GM18861 (cell line): ENCODE measurements around the gene BEST1.
"Not testable (repeated sequence)": the region's sequence is repeated elsewhere in the genome, so short reads cannot be mapped to it uniquely, and the experiment has no call there.

Experiments
- ATAC-seq: cut with Tn5 transposase; IDR thresholded peaks from one replicate; pipeline ENCODE4 v1.9.1; 2021; ENCODE audit not compliant: unreplicated experiment

Gene BEST1

DNA sequence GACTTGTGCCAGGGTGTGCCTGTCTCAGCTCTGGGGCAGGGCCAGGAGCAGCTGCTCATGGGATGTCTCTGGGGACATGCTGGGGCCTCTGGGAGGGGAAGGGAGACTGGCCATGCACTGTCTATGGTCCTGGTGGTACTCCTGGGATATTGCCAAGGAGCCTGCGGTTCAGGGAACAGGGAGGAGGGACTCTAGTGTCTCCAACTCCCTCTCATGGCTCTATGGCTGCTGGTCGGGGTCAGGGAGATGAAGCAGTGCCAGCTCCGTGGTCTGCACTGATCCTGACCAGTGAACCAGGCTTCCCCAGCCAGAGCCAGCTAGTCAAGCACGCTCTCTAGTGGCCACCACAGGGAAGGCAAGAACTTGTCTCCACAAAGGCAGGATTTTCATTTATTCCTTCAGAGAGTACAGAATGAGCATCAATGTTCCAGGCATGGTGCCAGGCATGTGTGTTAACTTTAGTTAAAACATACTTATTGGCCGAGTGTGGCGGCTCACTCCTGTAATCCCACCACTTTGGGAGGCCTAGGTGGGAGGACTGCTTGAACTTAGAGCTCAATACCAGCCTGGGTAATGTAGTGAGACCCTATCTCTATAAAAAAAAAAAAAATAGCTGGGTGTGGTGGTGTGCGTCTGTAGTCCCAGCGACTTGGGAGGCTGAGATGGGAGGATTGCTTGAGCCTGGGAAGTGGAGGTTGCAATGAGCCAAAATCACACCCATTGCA is 2.5 kb upstream of the BEST1 start:
- ATAC-seq, result no peak

DNA sequence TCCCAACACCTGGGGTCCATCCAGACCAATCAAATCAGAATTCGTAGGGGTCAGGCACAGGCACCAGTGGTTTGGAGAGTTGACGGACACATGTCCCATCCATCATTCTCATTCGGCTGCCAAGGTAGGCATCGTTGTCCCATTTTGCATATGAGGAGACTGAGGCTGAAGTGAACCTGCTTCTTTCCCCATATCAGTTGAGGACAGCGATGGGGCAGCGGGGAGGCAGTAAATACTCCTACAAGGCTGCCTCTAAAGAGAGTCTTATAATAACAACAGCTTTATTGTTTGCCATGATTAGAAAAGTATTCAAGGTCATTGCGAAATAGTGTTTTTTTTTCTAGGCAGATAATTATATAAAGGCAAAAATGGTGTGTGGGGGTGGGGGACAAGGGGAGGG is 1.6 kb upstream of the BEST1 start:
- no peak for ATAC-seq

DNA sequence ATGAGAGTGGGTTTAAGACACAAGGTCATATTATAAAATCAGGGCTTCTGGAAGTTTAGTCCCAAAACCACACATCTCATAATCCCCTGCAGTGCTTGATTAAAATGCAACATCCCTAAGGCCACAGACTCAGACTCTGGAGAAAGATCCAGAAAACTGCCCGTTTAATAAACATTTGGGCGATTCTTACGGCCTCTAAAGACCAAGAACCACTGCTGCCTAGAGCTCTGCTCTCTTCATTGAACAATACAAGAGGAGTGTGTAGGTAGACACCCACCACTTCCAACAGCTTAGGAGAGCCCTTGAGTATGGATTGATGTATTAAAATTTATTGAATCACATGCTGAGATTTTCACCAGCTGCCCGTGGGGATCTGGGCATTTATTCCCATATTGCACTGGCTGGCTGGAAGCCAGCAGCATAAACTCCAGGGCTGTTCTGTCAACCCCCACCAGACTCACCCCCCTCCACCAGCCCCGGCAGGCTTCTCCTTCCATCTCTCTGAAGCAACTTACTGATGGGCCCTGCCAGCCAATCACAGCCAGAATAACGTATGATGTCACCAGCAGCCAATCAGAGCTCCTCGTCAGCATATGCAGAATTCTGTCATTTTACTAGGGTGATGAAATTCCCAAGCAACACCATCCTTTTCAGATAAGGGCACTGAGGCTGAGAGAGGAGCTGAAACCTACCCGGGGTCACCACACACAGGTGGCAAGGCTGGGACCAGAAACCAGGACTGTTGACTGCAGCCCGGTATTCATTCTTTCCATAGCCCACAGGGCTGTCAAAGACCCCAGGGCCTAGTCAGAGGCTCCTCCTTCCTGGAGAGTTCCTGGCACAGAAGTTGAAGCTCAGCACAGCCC is 749 bp upstream of the BEST1 start:
- no peak for ATAC-seq

DNA sequence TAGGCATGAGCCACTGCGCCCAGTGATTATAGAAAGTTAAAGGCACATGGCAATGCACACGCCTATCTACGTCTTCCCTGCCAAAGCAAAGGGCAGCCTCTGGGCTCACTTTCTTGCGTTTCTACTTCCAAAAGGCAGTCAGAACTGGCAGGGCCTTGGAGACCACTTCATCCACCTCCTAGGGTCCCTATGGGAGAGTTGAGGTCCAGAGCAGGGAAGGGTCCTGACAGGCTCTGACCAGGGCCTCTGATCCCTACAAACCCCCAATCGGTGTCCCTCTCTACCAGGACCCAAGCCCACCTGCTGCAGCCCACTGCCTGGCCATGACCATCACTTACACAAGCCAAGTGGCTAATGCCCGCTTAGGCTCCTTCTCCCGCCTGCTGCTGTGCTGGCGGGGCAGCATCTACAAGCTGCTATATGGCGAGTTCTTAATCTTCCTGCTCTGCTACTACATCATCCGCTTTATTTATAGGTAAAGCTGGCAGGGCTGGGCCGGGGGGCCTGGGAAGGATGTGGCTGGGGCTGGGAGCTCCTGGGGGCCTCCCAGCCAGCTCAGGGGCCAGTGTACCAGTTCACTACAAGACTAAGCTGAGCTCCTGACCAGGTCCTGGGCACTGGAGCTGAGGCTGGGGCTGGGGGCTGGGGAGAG is 1.5 kb downstream of the BEST1 start:
- no peak for ATAC-seq

DNA sequence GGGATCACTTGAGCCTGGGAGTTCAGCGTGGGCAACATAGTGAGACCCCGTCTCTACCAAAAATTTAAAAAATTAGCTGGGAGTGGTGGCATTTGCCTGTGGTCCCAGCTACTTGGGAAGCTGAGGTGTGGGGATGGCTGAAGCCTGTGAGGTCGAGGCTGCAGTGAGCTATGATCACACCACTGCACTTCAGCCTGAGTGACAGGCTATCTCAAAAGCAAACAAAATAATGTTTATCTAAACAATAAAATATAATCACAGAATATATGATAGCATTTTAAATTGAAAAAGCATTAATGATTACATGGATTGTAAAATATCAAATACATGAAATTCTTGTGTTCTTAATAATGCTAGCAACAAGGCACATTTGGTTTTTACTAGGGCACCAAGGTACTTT is 2.7 kb downstream of the BEST1 start:
- ATAC-seq, result no peak

DNA sequence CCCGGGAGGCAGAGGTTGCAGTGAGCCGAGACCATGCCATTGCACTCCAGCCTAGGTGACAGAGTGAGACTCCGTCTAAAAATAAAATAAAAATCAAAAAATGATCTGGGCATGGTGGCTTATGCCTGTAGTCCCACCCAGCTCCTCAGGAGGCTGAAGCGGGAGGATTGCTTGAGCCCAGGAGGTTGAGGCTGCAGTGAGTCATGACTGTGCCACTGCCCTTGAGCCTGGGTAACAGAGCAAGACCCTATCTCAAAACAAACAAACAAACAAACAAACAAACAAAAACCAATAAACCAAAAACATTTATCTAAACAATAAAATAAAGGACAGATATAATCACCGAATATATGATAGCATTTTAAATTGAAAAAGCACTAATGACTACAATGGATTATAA is 3.5 kb downstream of the BEST1 start:
- not testable (repeated sequence) for ATAC-seq

DNA sequence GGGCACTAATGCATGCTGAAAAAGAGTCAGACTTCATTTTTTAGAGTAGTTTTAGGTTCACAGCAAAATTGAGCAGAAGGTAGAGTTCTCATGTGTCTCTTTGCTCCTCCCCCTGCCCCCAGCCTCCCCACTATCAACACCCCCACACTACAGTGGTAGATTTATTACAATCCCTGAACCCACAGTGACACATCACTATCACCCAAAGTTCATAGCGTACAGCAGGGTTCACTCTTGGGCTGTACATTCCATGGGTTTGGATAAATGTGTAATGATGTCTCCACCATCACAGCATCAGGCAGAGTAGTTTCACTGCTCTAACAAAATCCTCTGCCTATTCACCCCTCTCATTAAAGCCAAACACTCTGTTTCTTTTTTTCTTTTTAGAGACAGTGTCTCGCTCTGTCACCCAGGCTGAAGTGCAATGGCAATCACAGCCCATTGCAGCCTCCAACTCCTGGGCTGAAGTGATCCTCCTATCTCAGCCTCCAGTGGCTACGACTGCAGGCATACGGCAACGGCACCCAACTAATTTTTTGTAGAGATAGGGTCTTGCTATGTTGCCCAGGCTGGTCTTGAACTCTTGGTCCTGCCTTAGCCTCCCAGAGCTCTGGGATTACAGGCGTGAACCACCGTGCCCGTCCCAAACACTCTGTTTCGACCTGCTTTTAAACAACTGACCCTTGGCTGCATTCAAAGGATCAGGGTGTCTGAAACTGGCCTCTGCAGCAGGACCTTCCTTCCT is 4.1 kb downstream of the BEST1 start:
- no peak for ATAC-seq

DNA sequence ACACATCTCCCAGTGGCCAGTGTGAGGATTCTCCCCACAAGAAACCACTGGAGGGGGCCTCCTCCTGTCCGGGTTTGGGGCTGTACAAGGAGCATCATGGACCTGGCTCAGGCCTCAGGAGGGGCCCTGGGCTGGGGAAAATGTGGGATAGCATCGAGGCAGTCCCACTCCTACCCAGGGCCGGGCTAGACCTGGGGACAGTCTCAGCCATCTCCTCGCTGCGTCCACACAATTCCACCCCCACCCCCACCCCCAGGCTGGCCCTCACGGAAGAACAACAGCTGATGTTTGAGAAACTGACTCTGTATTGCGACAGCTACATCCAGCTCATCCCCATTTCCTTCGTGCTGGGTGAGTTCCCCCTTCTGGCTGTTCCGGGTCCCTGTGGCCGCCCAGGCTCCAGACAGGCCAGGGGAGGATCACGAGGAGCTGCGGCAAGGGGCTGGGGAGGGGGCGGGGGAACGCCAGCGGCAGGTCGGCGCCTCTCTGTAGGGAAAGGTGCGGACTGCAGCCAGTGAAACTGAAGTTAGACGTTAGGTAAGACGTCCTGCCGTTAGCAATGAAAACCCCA is 4.8 kb downstream of the BEST1 start:
- no peak for ATAC-seq

DNA sequence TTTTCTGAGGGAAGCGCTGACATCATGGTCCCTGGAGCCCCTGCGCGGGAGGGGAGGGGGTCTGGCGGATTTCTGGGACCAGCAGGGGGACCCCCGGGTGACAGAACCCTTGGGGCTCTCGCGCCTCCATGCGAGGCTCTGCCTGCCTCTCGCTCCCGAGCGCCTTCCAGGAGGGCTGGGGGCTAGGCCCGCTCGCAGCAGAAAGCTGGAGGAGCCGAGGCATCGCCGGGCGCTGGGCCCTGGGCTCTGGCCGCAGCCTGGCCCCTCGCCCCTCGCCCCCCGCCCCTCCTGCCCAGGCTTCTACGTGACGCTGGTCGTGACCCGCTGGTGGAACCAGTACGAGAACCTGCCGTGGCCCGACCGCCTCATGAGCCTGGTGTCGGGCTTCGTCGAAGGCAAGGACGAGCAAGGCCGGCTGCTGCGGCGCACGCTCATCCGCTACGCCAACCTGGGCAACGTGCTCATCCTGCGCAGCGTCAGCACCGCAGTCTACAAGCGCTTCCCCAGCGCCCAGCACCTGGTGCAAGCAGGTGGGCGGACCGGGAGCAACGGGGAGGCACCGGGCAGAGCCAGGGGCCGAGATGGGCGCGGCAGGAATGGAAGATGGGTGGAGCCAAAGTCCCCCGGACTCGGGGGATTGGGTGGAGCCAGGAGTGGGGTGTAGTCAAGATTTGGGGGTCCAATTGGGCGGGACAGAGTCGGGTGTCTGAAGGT is 5.4 kb downstream of the BEST1 start:
- ATAC-seq, result no peak

DNA sequence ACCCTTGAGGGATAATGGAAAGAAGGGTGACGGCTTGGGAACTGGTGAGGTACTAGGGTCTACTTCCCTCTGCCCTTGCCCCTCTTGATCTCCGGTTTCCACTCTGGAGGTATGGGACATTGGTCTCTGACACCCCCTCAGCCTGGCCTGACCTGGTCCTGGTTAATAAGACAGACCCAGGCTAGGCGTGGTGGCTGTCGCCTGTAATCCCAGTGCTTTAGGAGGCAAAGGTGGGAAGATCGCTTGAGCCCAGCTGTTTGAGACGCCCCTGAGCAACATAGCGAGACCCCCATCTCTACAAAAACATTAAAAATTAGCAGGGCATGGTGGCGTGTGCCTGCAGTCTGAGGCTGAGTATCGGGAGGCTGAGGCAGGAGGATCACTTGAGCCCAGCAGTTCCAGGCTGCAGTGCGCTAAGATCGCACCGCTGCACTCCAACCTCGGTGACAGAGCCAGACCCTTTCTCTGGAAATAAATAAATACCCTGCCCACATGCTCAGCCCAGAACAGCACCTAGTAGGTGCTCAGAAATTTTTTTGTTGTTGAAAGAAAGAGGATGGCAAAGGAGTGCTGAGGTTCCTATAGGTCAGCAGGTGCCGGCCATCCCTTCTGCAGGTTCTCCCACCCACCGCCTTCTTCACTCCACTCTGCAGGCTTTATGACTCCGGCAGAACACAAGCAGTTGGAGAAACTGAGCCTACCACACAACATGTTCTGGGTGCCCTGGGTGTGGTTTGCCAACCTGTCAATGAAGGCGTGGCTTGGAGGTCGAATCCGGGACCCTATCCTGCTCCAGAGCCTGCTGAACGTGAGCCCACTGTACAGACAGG is 6.3 kb downstream of the BEST1 start:
- ATAC-seq, result no peak

DNA sequence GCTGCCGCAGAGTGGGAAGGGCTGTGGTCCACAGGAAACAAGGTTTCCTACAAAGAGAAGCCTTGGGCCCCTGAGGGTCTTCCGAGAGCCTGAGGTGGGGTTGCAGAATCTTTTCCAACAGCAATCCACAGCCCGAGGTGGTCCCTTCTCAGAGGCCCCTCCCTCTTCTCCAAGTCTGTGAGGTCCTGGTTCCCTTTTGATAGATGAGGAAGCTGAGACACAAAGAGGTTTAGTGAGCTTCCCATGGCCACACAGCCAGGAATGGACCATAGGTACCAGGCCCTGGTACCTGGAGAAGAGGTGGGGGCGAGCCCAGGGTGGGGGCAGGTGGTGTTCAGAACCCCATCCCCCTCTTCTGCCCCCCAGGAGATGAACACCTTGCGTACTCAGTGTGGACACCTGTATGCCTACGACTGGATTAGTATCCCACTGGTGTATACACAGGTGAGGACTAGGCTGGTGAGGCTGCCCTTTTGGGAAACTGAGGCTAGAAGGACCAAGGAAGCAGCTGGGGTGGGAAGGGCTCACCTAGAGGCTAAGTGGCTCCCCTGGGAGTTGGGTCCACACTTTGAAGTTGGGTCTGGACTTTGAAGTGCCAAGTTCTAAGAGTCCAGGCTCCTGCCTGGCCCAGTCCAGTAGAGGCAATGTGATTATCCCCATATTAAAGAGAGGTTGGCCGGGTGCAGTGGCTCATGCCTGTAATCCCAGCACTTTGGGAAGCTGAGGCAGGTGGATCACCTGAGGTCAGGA is 7.0 kb downstream of the BEST1 start:
- ATAC-seq, result no peak

DNA sequence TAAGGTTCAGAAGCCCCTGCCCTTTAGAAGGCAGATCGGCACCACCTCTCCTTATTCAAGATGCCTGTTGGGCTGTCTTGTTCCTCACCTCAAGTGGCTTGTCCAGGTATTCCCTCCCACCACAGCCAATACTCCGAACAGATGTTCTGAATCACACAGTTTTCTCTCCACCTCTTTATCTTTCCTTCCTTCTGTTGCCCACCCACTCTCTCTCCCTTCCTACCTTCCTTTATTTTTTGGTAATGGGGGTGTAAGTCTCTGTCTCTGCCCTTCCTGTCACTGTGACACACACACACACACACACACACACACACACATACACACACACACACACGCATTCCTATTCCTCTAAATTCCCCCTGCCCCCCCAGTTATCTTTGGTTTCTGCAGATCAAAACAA is 8.4 kb downstream of the BEST1 start:
- no peak for ATAC-seq

DNA sequence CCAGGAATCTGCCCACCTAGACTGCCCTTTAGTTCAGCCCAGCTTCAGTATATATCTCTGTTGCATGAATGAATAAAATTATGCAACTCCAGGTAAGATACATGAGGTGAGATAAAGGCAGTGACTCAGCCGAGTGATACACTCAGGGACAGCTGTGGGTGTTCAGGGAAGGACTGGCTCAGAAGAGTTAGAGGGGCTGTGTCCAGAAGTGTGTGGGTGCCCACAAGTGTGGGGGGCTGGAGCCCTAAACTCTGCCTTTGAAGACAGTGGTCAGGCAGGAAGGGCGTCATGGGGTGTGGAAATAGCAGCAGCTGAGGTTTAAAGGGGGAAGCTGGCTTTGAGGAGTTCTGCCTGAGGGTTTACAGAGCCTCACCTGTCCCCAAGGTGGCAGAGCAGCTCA is 9.0 kb downstream of the BEST1 start:
- ATAC-seq, result no peak

DNA sequence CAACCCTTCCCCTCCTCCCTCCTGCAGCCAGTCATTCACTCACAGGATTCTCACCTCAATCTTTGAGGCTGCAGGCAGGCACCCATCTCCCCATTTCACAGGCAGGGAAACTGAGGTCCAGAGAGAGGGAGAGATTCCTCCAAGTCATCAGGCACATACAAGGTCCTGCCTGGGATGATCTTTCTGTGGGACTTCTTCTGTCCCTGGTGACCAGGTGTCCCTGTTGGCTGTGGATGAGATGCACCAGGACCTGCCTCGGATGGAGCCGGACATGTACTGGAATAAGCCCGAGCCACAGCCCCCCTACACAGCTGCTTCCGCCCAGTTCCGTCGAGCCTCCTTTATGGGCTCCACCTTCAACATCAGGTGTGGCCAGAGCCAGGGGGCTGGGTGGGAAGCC is 9.5 kb downstream of the BEST1 start:
- no peak for ATAC-seq

DNA sequence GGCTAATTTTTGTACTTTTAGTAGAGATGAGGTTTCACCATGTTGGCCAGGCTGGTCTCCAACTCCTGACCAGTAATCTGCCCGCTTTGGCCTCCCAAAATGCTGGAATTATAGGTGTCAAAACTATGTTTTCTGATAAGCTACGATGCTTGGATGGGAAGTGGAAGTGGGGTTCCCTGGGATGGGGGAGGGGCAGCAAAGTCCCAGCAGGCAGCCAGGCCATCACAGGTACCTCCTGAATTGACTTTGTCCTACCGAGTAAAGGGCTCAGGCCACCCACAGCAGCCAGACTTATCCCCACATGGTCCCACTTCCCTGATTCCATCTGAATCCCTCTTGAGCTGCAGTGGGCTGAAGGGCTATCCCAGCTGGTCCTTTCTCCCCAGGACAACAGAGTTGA is 10.4 kb downstream of the BEST1 start:
- no peak for ATAC-seq

DNA sequence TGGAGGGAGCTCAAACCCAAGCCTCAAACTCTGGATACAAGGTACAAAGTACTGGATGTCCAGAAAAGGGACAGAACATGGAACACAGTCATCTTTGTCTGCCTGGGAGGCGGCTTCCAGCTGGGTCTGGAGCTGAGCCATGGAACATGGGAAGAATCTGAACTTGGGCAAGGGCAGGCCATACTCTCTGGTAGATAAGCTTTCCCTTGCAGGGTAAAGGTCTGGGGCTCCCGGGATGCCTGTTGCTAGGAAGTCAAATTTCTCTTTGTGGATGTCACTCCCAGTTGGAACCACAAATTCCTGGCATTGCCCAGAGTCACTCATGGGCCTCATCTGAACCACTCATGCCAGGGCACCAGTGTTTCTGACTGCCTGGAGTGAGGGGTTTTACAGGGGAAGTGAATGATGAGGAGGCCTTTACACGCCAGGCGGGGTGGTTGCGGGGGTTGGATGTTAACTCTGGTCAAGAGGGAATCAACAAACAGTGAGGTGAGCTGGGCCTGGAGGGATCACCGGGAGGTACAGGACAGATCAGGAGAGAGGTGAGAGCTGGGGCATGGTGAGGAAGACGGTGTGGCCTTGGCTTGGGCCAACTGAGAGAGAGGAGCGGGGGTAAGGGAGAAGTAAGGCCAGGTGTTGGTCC is 11.5 kb downstream of the BEST1 start:
- ATAC-seq, result no peak

DNA sequence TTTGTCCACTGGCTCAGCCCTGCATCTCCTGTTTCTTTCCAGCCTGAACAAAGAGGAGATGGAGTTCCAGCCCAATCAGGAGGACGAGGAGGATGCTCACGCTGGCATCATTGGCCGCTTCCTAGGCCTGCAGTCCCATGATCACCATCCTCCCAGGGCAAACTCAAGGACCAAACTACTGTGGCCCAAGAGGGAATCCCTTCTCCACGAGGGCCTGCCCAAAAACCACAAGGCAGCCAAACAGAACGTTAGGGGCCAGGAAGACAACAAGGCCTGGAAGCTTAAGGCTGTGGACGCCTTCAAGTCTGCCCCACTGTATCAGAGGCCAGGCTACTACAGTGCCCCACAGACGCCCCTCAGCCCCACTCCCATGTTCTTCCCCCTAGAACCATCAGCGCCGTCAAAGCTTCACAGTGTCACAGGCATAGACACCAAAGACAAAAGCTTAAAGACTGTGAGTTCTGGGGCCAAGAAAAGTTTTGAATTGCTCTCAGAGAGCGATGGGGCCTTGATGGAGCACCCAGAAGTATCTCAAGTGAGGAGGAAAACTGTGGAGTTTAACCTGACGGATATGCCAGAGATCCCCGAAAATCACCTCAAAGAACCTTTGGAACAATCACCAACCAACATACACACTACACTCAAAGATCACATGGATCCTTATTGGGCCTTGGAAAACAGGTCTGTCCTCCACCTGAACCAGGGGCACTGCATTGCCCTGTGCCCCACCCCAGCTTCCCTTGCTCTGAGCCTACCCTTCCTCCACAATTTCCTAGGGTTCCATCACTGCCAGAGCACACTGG is 12.3 kb downstream of the BEST1 start:
- ATAC-seq, result no peak

DNA sequence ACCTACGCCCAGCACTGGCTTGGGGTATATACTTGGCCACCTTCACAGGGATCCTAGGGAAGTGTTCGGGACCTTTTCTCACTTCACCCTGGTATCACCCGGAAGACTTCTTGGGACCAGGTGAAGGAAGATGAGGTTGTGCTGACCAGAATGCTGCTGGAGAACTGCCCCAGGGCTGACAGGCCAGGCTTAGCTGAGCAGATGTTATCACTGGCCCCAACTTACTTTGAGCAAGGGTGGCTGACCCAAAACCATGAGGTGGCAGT is 12.8 kb downstream of the BEST1 start:
- no peak for ATAC-seq
